ENCODE data around the gene GCK.

- TF ChIP-seq, protein P1, sequence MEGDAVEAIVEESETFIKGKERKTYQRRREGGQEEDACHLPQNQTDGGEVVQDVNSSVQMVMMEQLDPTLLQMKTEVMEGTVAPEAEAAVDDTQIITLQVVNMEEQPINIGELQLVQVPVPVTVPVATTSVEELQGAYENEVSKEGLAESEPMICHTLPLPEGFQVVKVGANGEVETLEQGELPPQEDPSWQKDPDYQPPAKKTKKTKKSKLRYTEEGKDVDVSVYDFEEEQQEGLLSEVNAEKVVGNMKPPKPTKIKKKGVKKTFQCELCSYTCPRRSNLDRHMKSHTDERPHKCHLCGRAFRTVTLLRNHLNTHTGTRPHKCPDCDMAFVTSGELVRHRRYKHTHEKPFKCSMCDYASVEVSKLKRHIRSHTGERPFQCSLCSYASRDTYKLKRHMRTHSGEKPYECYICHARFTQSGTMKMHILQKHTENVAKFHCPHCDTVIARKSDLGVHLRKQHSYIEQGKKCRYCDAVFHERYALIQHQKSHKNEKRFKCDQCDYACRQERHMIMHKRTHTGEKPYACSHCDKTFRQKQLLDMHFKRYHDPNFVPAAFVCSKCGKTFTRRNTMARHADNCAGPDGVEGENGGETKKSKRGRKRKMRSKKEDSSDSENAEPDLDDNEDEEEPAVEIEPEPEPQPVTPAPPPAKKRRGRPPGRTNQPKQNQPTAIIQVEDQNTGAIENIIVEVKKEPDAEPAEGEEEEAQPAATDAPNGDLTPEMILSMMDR (IDR thresholded peaks at IDR 0.05; ENCODE audit: low read depth, low read length, poor library complexity, severe bottlenecking) = no peak
- no peak for TF ChIP-seq EZH2phosphoT487 (IDR thresholded peaks at IDR 0.05; ENCODE audit: borderline replicate concordance, low read length)
Measured at GRCh38 chr7:44224080-44224973, 35.1 kb upstream of the GCK start.
